HepG2 (cell line): ENCODE results near the gene CDT1.

Experiments
- EZH2 ChIP-seq: conservative IDR thresholded peaks from 2 replicates; pipeline ENCODE4 v1.6.1; 2012; ENCODE audit warnings: mild to moderate bottlenecking, low read depth, low read length, moderate library complexity
- SRF ChIP-seq: IDR thresholded peaks from 2 replicates; pipeline ENCODE4 v1.6.1; 2011; ENCODE audit warnings: mild to moderate bottlenecking, low read depth, low read length, moderate library complexity
- SUZ12 ChIP-seq: fragments of 150-350 bp; IDR thresholded peaks from 2 replicates; pipeline ENCODE4 v1.6.1; 2014; ENCODE audit warnings: low read depth, low read length
- TCF12 ChIP-seq, 2 experiments: fragments of 450-650 bp in 1 of 2; sonication (generic) in 1 of 2; formaldehyde crosslinking in 1 of 2; IDR thresholded peaks; 2 replicates each; pipeline versions ENCODE4 v1.6.1 to v1.8.0; 2017 to 2022; ENCODE audit warnings: antibody characterized with exemption in 1 of 2, mild to moderate bottlenecking in 1 of 2, missing genetic modification reagents in 1 of 2, moderate library complexity in 1 of 2
- ZFP36L2 ChIP-seq: sonication (generic); formaldehyde crosslinking; IDR thresholded peaks from 2 replicates; pipeline ENCODE4 v1.4.0; 2020; ENCODE audit warnings: missing genetic modification reagents
- ZFX ChIP-seq: sonication (generic); formaldehyde crosslinking; IDR thresholded peaks from 2 replicates; pipeline ENCODE4 v1.4.0; 2020; ENCODE audit warnings: mild to moderate bottlenecking, low read depth, missing genetic modification reagents, moderate library complexity
- ZNF263 ChIP-seq: sonication (generic); formaldehyde crosslinking; IDR thresholded peaks from 2 replicates; pipeline ENCODE4 v1.4.0; 2020; ENCODE audit warnings: missing genetic modification reagents
- ZNF512 ChIP-seq: sonication (generic); formaldehyde crosslinking; IDR thresholded peaks from 2 replicates; pipeline ENCODE4 v1.4.0; 2020; ENCODE audit warnings: mild to moderate bottlenecking, missing genetic modification reagents
- ZUFSP ChIP-seq: sonication (generic); formaldehyde crosslinking; IDR thresholded peaks from 2 replicates; pipeline ENCODE4 v1.9.0; 2021; ENCODE audit warnings: missing genetic modification reagents, mild to moderate bottlenecking, borderline replicate concordance

DNA sequence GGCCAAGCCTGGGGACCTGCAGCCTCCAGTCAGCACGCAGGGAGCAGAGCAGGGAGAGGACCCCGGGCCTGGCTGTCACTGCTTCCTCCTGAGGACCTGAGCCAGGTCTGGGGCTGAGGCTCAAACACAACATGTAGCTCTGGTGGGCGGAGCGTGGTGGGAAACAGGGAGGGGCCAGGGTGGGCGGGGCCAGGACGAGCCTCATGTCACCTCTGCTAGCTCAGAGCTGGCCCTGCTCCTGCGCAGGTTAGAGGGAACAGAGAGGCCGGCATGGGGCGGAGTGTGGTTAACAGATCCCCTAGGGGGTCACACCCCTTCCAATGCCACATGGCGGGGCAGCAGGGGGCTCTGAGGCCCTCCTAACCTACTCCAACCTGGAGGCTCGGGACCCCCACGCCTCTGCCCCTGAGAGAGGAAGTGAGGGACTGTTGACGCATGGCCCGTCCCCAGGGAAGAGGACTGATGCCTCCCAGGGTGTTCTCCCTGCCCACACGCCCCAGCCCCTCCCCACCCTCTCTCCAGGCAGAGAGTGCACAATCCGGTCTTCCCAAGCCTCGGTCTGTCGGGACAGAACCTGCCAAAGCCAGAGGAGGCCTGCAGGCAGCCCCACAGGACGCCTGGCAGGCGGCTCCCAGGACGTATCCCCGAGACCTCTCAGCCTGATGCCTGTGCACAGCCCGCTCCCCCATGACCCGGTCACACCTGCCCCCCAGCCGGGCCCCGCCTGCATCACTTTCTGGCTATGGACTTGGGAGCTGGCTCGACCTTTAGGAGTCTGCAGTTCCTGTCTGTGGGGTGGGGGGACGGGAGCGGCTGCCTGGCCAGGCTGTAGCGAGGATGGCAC lies 33.8 kb upstream of the CDT1 start:
- TF ChIP-seq ZNF512 (CRISPR knock-in tag) (no peak), ZFP36L2 (CRISPR knock-in tag) (no peak), EZH2 (no peak), SRF (no peak), TCF12 (IDR thresholded peaks at IDR 0.05) (no peak), TCF12 (CRISPR knock-in tag; IDR thresholded peaks at IDR 0.05) (no peak), ZNF263 (CRISPR knock-in tag) (no peak), ZFX (CRISPR knock-in tag) (no peak), SUZ12 (no peak), ZUFSP (CRISPR knock-in tag) (no peak)
